ENCODE data around the gene MAP2K5.
"Not testable (repeated sequence)": the region's sequence is repeated elsewhere in the genome, so short reads cannot be mapped to it uniquely, and the experiment has no call there.

The MAP2K5 gene

DNA sequence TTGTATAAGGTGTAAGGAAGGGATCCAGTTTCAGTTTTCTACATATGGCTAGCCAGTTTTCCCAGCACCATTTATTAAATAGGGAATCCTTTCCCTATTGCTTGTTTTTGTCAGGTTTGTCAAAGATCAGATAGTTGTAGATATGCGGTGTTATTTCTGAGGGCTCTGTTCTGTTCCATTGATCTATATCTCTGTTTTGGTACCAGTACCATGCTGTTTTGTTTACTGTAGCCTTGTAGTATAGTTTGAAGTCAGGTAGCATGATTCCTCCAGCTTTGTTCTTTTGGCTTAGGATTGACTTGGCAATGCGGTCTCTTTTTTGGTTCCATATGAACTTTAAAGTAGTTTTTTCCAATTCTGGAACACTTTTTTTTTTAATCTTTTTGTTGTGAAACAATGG is 130.3 kb downstream of the MAP2K5 start:
- not testable (repeated sequence) for DNase-seq (ENCODE audit: low read depth)

- no peak for DNase-seq (ENCODE audit: low read depth)
Observed at GRCh38 chr15:67674983-67675382, 132.5 kb downstream of the MAP2K5 start.

GRCh38 chr15:67678089-67678488 is 135.6 kb downstream of the MAP2K5 start:
- DNase-seq (ENCODE audit: low read depth) = no peak

DNA sequence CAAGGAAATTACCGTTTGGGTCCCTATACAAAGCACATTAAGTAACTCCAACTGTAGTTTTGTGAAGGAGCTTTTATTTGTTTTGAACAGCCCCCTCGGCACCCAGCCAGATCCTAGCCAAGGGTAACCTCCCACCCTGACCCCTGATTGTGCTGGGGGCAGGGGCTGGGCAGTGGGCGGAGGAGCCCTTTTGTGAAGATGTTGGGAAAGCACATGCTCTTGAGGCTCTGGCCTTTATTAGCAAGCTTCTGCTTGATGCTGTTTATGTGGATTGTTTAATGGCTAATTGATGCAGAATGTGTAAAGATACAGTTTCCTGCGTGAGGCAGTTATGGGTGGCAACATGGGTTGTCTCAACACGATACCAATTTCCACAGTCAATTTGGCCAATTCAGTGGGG is 136.5 kb downstream of the MAP2K5 start:
- DNase-seq (ENCODE audit: low read depth) = no peak

DNA sequence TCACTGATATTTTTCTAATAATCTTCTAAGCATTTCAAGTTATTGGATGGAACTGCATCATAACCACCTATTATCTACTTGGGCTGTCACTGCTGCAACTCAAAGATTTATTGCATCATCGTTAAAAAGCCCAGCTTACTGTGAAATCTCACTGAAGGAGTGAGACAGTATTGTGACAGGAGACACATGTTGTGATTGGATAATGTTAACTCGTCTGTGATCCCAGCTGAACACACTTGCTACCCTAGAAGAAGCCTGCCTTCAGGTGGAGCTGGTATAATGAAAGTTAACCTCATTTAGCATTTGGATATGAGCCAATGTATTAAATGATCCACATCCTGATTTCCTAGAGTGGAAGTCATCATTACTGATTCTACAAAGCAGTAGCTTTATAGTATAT is 138.1 kb downstream of the MAP2K5 start:
- no peak for DNase-seq (ENCODE audit: low read depth)

DNA sequence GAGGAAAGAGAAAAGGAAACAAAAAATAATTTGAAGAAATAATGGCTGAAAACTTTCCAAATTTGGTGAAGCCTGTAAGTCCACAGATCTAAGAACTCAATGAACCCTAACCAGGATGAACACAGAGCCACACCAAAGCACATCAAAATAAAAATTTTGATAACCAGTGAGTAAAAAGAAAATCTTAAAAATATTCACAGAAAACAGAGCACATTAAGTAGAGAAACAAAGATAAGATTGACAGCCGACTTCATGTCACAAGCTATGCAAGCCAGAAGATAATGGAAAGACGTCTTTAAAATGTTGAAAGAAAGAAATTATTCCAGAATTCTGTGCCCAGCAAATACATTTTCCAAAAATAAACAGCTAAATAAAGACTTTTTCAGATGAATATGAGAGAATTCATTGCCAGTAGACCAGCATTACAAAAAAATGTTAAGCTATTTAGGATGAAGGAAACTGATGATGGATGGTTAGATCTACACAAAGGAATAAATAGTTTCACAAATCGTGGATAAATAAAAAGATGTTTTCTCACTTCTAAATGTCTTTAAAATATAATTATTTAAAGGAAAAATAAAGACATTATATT is 142.6 kb downstream of the MAP2K5 start:
- no peak for DNase-seq (ENCODE audit: low read depth)

- no peak for DNase-seq (ENCODE audit: low read depth)
Observed at GRCh38 chr15:67685716-67686115, 143.2 kb downstream of the MAP2K5 start.

DNA sequence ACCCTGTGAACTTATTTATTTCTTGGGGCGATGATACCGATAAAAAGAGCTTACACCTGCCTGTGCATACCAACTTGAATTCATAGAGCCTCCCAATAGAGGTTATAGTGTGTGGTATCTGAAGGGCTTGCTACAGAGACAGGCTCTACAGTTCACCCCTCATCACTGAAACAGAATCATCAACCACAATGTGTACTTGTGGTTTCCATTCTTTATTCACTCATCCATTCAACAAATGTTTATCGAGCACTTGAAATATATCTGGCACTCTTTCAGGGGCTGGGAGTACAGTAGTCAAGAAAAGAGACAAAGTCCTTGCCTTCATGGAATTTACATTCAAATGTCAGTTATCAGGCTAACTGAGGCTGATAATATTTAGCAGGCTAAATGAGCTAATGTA is 148.4 kb downstream of the MAP2K5 start:
- DNase-seq (ENCODE audit: low read depth) = no peak

DNA sequence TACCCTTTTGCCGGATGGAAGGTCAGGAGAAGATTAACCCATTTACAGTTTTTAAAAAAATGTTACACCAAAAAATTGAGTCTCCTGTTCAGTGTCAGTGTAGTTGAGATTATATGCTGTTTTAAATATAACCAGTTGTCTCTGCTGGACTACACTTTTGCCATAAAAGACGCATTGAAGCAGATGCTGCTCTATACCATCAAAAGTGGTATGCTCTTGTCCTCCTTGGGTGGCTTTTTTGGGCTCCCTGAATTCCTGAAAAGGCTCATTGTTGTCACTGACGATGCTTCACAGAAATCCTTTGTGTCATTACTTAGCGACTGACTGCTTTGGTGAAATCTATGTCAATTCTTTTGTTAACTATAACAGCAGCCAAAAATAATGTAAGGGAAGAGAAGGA is 148.9 kb downstream of the MAP2K5 start:
- no peak for DNase-seq (ENCODE audit: low read depth)

GRCh38 chr15:67692573-67692972 is 150.1 kb downstream of the MAP2K5 start:
- no peak for DNase-seq (ENCODE audit: low read depth)

DNA sequence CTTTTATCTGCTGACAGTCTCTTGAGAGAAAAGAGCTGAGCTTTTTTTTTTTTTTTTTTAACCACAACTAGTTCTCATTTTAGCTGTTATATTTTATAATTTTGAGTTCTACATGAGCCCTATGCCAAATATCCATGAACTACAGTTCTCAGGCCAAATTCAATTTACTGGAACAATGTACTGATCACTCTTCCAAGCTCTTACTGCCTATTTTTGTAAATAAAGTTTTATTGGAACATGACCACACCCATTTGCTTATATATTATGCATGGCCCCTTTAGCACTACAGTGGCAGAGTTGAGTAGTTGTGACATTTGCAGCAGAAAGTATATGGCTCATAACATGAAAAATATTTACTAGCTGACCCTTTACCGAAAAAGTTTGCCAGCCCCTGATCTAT is 153.6 kb downstream of the MAP2K5 start:
- no peak for DNase-seq (ENCODE audit: low read depth)

DNA sequence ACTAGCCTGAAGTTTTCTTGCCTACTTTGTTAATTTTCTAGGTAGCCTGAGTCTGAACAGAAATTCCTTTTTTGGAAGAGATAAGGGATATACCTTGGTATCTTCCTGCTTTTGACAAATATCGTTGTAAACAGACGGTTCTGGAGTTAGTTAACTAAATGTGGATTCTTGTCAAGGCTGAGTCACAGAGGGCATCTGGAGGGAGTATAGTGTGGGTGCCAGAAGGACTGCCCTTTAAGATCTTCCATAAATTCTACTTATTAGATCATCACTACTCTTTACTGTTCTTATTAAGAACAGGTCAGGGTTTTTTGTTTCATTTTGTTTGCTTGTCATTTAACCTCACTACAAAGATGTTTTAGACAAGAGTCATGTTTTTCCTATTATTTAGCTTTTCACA is 157.5 kb downstream of the MAP2K5 start:
- DNase-seq (ENCODE audit: low read depth) = no peak

DNA sequence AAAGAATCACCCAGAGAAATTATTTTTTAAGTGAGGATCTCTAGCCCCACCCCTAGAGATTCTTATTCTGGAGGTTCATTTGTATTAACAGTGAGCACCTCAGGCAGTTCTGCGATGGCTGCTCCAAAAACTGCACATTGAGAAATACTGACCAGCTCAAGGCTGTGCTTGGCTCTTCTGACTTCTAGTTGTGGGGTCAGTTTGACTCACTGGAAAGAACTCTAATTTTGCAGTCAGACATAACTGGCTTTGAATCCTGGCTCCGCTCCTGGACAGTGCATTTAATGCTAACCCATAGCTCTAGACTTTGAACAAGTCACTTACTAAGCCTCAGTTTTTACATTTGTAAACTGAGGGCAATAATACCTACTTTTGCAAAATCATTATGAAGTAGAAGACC is 159.2 kb downstream of the MAP2K5 start:
- DNase-seq (ENCODE audit: low read depth) = no peak

- no peak for DNase-seq (ENCODE audit: low read depth)
Observed at GRCh38 chr15:67707520-67708283, 165.2 kb downstream of the MAP2K5 start.

- no peak for DNase-seq (ENCODE audit: low read depth)
Observed at GRCh38 chr15:67708500-67708899, 166.0 kb downstream of the MAP2K5 start.

DNA sequence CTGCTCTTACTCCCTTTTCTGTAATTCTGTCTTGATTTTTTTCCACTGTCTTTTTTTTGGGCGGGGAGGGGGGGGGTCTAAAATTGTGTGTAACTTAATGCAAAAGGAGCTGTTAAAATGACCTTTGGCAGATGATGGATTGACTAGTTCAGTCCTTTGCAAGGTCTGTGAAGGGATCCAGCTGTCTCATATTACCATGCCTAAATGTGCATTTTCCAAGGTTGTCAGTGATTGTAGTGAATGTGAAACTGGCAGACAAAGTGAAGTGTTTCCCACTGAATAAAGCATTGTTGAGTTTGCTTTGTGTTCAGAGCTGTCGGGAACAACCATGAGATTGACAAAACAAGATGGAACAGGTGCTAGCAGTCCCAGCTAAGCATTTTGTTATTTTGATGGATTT is 172.7 kb downstream of the MAP2K5 start:
- no peak for DNase-seq (ENCODE audit: low read depth)

DNA sequence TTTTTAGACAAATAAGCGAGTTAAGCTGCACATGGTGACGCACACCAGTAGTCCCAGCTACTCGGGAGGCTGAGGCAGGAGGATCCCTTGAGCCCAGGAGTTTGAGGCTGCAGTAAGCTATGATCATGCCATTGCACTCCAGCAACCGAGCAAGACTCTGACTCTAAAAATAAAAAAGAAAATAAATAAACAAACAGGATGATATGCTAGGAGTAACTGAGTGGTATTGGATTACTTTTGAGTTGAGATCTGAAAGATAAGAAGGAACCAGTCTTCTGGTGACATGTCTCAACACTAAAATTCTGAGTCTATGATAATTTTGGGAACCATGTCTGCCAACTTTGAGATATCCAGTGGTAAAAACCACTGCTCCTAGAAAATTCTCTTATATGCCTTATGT is 173.7 kb downstream of the MAP2K5 start:
- no peak for DNase-seq (ENCODE audit: low read depth)

GRCh38 chr15:67717776-67718175 is 175.3 kb downstream of the MAP2K5 start:
- DNase-seq (ENCODE audit: low read depth) = no peak

DNA sequence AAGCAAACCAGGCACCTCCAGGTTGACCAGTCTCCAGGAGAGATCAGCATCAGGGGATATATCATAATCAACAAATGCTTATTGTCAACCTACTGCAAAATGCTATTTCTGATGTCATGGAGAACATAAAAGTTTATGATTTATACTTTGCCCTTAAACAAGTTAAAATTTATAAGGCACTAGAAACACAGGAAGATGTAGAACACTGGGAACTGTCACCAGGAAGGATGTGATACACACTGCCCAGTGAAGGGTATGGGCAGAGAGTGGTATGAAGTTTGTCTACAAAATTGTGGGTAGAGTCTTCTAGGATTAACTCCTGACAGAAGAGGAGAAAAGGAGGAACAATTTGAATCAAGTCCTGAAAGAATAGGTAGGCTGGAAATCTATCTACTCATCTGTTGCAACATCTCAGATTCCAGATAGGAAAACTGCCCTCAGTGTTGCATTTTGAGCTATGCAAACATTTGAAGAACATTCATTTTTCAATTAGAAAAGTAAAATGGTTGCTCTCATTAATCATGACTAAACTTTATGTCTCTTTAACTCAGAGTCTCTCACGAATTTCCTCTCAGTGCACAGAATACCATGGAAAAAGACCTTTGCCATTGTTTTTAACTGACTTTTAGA is 176.9 kb downstream of the MAP2K5 start:
- no peak for DNase-seq (ENCODE audit: low read depth)

DNA sequence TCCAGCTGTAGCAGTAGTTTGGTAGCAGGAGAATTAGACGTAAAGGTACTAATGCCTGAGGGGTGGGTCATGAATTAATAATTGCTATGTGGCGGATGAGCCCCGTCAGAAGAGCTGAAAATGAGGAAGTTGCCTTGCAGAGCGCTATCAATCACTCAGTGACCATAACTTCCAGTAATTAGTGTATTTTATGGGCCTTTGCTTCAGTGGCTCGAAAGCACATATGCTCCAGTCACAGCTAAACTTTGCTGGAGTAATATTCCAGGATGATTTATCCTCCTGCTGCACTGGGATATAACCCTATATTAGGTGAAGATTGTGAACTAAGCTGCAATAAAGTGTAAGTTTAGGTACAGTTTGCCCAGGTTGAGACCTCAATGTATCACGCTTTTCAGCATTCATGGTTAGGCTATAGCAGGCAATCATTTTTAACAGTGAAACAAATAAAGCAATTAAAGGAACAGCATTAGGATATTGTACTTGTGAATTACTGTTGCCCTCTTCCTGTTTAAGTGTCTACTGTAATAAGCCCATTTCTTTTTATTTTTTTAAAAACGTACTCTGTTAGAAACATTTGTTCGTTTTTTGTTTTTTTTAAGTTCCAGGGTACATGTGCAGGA is 178.2 kb downstream of the MAP2K5 start:
- no peak for DNase-seq (ENCODE audit: low read depth)

DNA sequence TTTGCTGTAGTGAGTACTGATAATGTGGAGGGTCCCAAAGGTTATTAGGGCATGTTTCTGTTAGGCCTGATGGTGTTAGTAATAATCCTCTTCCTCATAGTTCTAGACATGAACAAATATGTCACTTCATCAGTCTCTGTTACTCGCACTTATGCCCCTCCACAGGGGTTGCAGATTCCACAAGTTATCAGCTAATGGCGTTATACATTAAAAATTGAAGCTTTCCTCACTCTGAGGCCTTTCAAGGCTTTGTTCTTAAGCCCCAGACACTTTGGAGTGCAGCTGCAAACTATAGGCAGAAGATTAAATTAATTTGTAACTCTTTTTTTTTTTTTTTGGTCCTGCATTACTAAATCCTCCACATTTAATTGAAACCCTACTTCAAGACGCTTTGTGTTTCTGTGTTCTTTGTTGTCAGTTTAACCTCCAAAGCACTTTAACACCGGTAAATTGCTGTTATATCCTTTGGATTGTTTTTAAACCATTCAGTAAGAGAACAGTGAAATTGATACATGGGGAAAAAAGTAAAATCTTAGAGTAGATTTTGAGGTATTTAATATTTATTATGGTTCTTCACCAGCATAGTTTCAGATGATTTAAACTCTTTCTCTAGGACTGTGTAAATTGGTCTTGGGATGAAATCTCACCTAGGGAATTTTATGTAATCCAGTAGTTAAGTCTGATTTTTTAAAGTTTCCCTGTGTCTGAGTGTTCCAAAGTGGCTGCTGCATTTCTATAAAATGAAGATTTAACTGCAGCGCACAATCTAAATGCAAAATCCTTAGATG is 179.7 kb downstream of the MAP2K5 start:
- DNase-seq (ENCODE audit: low read depth) = no peak

- DNase-seq (ENCODE audit: low read depth) = no peak
Observed at GRCh38 chr15:67723294-67724024, 181.0 kb downstream of the MAP2K5 start.
